ENCODE measurements around the gene ILKAP.
A peak's percentile ranks its signal among the peaks of the same experiment; 100 is the strongest.

The ILKAP gene

DNA sequence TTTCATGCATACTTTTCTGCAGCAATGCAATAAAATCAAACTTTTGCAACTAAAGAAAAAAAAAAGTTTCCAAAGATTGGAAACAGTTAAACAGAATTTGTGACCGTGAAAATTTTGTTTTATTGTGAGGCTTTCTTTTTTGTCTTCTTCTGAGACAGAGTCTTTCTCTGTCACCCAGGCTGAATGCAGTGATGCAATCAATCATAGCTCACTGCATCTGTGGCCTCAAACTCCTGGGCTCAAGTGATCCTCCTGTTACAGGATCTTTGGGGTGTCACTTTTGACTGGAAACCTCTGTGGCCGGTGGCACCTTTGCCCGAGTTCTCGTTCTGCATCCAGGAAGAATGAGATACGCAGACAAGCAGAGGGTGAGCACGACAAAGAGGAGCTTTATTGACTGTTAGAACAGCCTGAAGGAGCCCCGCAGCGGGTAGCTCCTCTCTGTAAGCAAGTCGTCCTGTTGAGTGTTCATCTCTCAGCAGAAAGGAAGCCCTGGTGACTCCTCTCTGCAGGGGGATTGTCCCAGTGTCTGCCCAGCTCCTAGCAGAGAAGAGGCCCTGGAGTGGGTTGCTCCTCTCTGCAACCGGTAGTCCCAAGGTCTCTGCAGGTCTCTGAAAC lies 16.9 kb upstream of the ILKAP start:
- Mint-ChIP-seq H3K36me3 (ENCODE audit: low read depth) (no peaks in the 10 kb centered on the region), H3K9me3 (peaks cover 13% of the 10 kb centered on the region), H3K4me1 (peaks cover 12% of the 10 kb centered on the region), H3K4me3 (no peak overlapping the region), H3K27me3 (ENCODE audit: low read depth, poor library complexity) (peaks cover 3% of the 10 kb centered on the region), H3K27ac (no peak overlapping the region)
- no peak for DNase-seq
- TF ChIP-seq, protein P1, sequence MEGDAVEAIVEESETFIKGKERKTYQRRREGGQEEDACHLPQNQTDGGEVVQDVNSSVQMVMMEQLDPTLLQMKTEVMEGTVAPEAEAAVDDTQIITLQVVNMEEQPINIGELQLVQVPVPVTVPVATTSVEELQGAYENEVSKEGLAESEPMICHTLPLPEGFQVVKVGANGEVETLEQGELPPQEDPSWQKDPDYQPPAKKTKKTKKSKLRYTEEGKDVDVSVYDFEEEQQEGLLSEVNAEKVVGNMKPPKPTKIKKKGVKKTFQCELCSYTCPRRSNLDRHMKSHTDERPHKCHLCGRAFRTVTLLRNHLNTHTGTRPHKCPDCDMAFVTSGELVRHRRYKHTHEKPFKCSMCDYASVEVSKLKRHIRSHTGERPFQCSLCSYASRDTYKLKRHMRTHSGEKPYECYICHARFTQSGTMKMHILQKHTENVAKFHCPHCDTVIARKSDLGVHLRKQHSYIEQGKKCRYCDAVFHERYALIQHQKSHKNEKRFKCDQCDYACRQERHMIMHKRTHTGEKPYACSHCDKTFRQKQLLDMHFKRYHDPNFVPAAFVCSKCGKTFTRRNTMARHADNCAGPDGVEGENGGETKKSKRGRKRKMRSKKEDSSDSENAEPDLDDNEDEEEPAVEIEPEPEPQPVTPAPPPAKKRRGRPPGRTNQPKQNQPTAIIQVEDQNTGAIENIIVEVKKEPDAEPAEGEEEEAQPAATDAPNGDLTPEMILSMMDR (IDR thresholded peaks at IDR 0.05), result no peak

DNA sequence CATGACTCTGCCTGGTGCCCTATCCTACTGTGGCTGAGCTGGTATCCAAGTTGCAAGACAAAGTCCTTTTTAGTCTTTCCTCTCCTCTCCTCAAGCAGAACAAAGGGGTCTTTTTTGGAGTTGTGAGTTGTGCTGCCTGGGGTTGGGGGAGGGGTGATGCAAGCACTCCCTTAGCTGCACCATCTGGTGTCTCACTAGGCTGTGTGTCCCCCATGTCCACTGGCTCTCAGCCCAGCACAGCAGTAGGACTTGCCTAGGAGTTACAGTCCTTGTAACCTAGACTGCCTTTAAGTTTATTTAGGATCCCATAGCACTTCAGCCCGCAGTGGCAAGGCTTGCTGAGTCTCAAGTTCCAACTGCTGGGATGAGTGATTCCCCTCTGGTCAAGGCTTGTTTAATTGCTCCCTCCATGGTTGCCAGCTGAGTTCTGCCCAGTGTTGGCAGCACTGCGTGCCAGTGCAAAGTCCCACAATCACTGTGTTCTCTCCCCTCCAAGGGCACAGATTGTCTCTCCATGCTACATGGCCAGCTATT lies 13.2 kb upstream of the ILKAP start:
- Mint-ChIP-seq H3K9me3 (peaks cover 28% of the 10 kb centered on the region), H3K27me3 (ENCODE audit: low read depth, poor library complexity) (peaks cover 11% of the 10 kb centered on the region), H3K4me3 (no peak overlapping the region), H3K27ac (peak overlapping the region; percentile 42), H3K36me3 (ENCODE audit: low read depth) (peaks cover 9% of the 10 kb centered on the region), H3K4me1 (peaks cover 12% of the 10 kb centered on the region)
- TF ChIP-seq, protein P1 (IDR thresholded peaks at IDR 0.05), result no peak
- no peak for DNase-seq

DNA sequence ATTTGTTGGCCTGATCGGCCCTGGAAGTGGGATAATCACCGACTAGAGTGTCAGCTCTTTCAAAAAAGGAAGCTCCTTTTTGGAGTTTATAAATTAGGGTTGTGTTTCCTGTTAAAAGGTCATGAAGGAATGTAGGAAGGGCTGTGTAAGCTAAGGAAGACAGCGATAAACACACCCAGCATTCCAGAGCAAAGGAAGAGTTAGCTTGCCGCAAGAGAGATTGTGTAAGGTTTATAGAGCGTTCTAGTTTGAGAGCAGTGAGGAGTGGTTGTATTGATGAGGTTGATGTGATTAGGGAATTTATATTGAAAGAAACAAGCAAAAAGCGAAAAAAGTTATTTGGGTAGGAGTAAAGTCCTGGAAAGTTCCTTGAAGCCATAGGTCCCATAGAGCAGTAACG lies 3.5 kb upstream of the ILKAP start:
- Mint-ChIP-seq H3K9me3 (peaks cover 15% of the 10 kb centered on the region), H3K36me3 (ENCODE audit: low read depth) (peaks cover 9% of the 10 kb centered on the region), H3K4me3 (no peak overlapping the region), H3K27ac (no peak overlapping the region), H3K4me1 (peaks cover 13% of the 10 kb centered on the region), H3K27me3 (ENCODE audit: low read depth, poor library complexity) (peaks cover 4% of the 10 kb centered on the region)
- no peak for DNase-seq
- TF ChIP-seq, protein P1 (IDR thresholded peaks at IDR 0.05), result no peak

DNA sequence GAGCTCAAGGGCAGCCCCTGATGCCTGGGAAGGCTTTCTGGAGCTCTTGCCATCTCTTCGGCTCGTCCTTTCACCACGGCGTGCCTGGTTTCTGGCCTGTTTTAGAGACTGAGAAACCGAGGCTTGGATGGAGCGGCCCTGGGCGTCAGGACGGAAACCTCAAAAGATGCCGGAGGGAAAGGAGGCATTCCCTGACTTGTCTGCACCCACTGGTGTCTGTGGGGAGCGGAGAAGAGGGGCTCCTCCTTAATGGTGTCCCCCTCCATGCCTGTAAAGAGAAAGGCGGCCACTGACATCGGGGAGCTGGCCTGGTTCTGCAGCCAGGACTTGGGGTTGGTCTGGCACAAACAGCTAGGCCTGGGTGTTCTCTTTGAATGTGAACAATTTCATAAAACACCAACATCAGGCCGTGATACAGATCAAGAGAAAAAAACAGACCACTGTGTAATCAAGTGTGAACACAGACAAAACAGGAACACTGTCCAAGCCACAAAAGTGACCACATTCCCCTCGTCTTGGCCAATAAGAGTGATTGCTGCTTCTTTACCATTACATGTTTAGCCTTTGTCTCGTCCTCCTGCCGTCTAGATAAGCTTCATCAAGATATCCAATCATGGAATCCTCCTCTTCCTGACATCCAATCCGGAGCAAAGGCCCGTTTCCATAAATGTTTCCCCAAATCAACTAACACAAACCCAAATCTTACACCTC lies 633 bp upstream of the ILKAP start:
- Mint-ChIP-seq H3K4me3 (peak overlapping the region; percentile 80), H3K4me1 (peaks cover 30% of the 10 kb centered on the region), H3K27ac (peak overlapping the region; percentile 46), H3K27me3 (ENCODE audit: low read depth, poor library complexity) (no peaks in the 10 kb centered on the region), H3K9me3 (peaks cover 15% of the 10 kb centered on the region), H3K36me3 (ENCODE audit: low read depth) (peaks cover 9% of the 10 kb centered on the region)
- TF ChIP-seq, protein P1 (IDR thresholded peaks at IDR 0.05), result no peak
- DNase-seq, result no peak

DNA sequence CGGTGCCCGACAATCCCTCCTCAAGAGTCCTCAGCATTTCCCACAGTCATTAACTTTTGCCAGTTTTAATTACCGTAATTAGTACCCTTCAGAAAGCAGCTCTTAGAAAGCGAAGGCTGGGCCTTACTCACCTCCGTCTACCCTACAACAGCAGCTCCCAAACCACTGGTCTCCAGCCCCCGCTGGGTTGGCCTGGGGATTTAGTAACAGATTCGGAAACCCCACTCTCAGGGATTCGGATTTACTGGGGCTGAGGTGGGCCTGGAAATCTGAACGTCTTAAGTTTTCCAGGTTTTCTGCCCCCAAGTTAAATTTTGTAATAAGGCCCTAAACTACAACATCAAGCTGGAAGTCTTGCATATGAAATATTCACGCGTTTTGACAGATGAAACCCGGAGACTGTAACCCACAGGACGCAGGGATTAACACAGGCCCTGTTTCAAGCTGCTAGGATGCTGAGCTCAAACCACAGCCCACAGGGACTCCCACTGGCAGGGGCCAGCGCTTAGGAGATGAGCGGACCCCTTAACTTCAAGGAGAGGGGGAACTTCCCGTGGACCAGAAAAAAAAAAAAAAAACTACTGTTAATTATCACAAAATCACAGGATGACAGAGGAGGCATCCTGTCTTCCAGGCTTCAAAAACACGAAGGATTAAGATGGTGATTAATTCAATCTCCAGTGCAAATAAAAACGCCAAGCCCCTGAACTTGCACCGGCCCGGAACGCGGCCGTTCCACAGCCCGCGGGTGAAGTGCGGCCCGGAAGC lies 985 bp downstream of the ILKAP start:
- no peaks in the 10 kb centered on the region for H3K27me3 Mint-ChIP-seq (ENCODE audit: low read depth, poor library complexity)
- no peak for DNase-seq
- H3K4me3 Mint-ChIP-seq, result peak overlapping the region; percentile 89
- TF ChIP-seq, protein P1 (IDR thresholded peaks at IDR 0.05), result no peak
- peaks cover 12% of the 10 kb centered on the region for H3K36me3 Mint-ChIP-seq (ENCODE audit: low read depth)
- peak overlapping the region; percentile 53 for H3K27ac Mint-ChIP-seq
- H3K9me3 Mint-ChIP-seq, result peaks cover 15% of the 10 kb centered on the region
- peaks cover 30% of the 10 kb centered on the region for H3K4me1 Mint-ChIP-seq
